Ectodermal cell (in vitro differentiated cells): ENCODE measurements around the gene YTHDC2.
"Not testable (repeated sequence)": the region's sequence is repeated elsewhere in the genome, so short reads cannot be mapped to it uniquely, and the experiment has no call there.

Experiments
- H3K27ac ChIP-seq: 2 replicates; pipeline ENCODE4 v1.7.0; 2013; ENCODE audit warnings: mild to moderate bottlenecking, low read depth, low read length; ENCODE audit not compliant: insufficient read depth, poor library complexity, severe bottlenecking
- H3K27me3 ChIP-seq: 2 replicates; pipeline ENCODE4 v1.7.0; 2013; ENCODE audit warnings: mild to moderate bottlenecking, low read length; ENCODE audit not compliant: insufficient read depth, control insufficient read depth, poor library complexity, severe bottlenecking
- H3K36me3 ChIP-seq: one replicate; pipeline ENCODE4 v1.7.0; 2013; ENCODE audit warnings: low read length; ENCODE audit not compliant: control insufficient read depth, insufficient read depth
- H3K4me1 ChIP-seq: one replicate; pipeline ENCODE4 v1.7.0; 2013; ENCODE audit warnings: low read length; ENCODE audit not compliant: control insufficient read depth, insufficient read depth
- H3K4me3 ChIP-seq: 2 replicates; pipeline ENCODE4 v1.7.0; 2013; ENCODE audit warnings: low read depth, low read length, control low read depth; ENCODE audit not compliant: insufficient read depth
- H3K9me3 ChIP-seq: 2 replicates; pipeline ENCODE4 v1.7.0; 2013; ENCODE audit warnings: mild to moderate bottlenecking, low read length, moderate library complexity; ENCODE audit not compliant: control insufficient read depth
- WGBS, 2 experiments: methylation state at CpG; one replicate each; pipeline ENCODE4 v1.1.7; 2013; ENCODE audit warnings: missing lambda C conversion rate in 2 of 2; 5-methylcytosine and 5-hydroxymethylcytosine counted together

The YTHDC2 gene

GRCh38 chr5:113598926-113599325, 85.4 kb downstream of the YTHDC2 start:
- H3K27me3 ChIP-seq, result no peaks in the 10 kb centered on the region
- H3K36me3 ChIP-seq, result no peaks in the 10 kb centered on the region
- H3K4me1 ChIP-seq, result no peaks in the 10 kb centered on the region
- no peak overlapping the region for H3K27ac ChIP-seq
- no peak overlapping the region for H3K4me3 ChIP-seq
- WGBS, 2 experiments, result 80 to 95% methylated on average over 1 to 2 of the region's 2 CpGs
- no peaks in the 10 kb centered on the region for H3K9me3 ChIP-seq

GRCh38 chr5:113600255-113600905, 86.9 kb downstream of the YTHDC2 start:
- no peaks in the 10 kb centered on the region for H3K4me1 ChIP-seq
- WGBS, 2 experiments, result 90 to 94% methylated on average over 3 to 4 of the region's 4 CpGs
- no peaks in the 10 kb centered on the region for H3K27me3 ChIP-seq
- no peaks in the 10 kb centered on the region for H3K36me3 ChIP-seq
- no peak overlapping the region for H3K27ac ChIP-seq
- no peaks in the 10 kb centered on the region for H3K9me3 ChIP-seq
- no peak overlapping the region for H3K4me3 ChIP-seq

GRCh38 chr5:113601423-113601822, 87.9 kb downstream of the YTHDC2 start:
- Histone ChIP-seq H3K9me3 (no peaks in the 10 kb centered on the region), H3K27me3 (no peaks in the 10 kb centered on the region), H3K36me3 (no peaks in the 10 kb centered on the region), H3K27ac (no peak overlapping the region), H3K4me3 (no peak overlapping the region), H3K4me1 (no peaks in the 10 kb centered on the region)
- WGBS, 2 experiments, result 87 to 96% methylated on average over 1 of the region's 1 CpG

GRCh38 chr5:113603246-113603645, 89.8 kb downstream of the YTHDC2 start:
- not testable (repeated sequence) for H3K27me3 ChIP-seq, H3K4me3 ChIP-seq, H3K27ac ChIP-seq, H3K9me3 ChIP-seq, H3K4me1 ChIP-seq, H3K36me3 ChIP-seq
- WGBS, 2 experiments, result 87 to 92% methylated on average over 3 to 4 of the region's 4 CpGs

GRCh38 chr5:113606298-113607134, 93.0 kb downstream of the YTHDC2 start:
- no peaks in the 10 kb centered on the region for H3K27me3 ChIP-seq
- H3K36me3 ChIP-seq, result no peaks in the 10 kb centered on the region
- H3K4me1 ChIP-seq, result no peaks in the 10 kb centered on the region
- no peak overlapping the region for H3K27ac ChIP-seq
- H3K9me3 ChIP-seq, result no peaks in the 10 kb centered on the region
- no peak overlapping the region for H3K4me3 ChIP-seq
- 51 to 53% methylated on average over 10 to 13 of the region's 13 CpGs for WGBS, 2 experiments

GRCh38 chr5:113607361-113607760, 93.9 kb downstream of the YTHDC2 start:
- Histone ChIP-seq H3K27ac (no peak overlapping the region), H3K36me3 (no peaks in the 10 kb centered on the region), H3K4me3 (no peak overlapping the region), H3K9me3 (no peaks in the 10 kb centered on the region), H3K4me1 (no peaks in the 10 kb centered on the region), H3K27me3 (no peaks in the 10 kb centered on the region)
- 84 to 88% methylated on average over 3 of the region's 3 CpGs for WGBS, 2 experiments

GRCh38 chr5:113608113-113608596, 94.7 kb downstream of the YTHDC2 start:
- H3K4me1 ChIP-seq, result no peaks in the 10 kb centered on the region
- 88 to 90% methylated on average over 3 of the region's 3 CpGs for WGBS, 2 experiments
- no peak overlapping the region for H3K4me3 ChIP-seq
- no peaks in the 10 kb centered on the region for H3K27me3 ChIP-seq
- H3K27ac ChIP-seq, result no peak overlapping the region
- H3K36me3 ChIP-seq, result no peaks in the 10 kb centered on the region
- H3K9me3 ChIP-seq, result no peaks in the 10 kb centered on the region

GRCh38 chr5:113612060-113612496, 98.6 kb downstream of the YTHDC2 start:
- H3K36me3 ChIP-seq, result no peaks in the 10 kb centered on the region
- no peaks in the 10 kb centered on the region for H3K9me3 ChIP-seq
- H3K4me3 ChIP-seq, result no peak overlapping the region
- no peaks in the 10 kb centered on the region for H3K27me3 ChIP-seq
- no peak overlapping the region for H3K27ac ChIP-seq
- 13 to 27% methylated on average over 2 to 4 of the region's 4 CpGs for WGBS, 2 experiments
- no peaks in the 10 kb centered on the region for H3K4me1 ChIP-seq

- H3K4me1 ChIP-seq, result no peaks in the 10 kb centered on the region
- H3K27me3 ChIP-seq, result no peaks in the 10 kb centered on the region
- 30% methylated on average over 1 of the region's 1 CpG; no CpG with 5 or more reads in 1 of the 2 experiments for WGBS, 2 experiments
- H3K9me3 ChIP-seq, result no peaks in the 10 kb centered on the region
- H3K36me3 ChIP-seq, result no peaks in the 10 kb centered on the region
- no peak overlapping the region for H3K4me3 ChIP-seq
- H3K27ac ChIP-seq, result no peak overlapping the region
Observed at GRCh38 chr5:113614191-113614590, 100.7 kb downstream of the YTHDC2 start.

- Histone ChIP-seq H3K36me3 (no peaks in the 10 kb centered on the region), H3K9me3 (no peaks in the 10 kb centered on the region), H3K4me3 (no peak overlapping the region), H3K27me3 (no peaks in the 10 kb centered on the region), H3K4me1 (no peaks in the 10 kb centered on the region), H3K27ac (no peak overlapping the region)
- 93 to 96% methylated on average over 2 of the region's 2 CpGs for WGBS, 2 experiments
Observed at GRCh38 chr5:113615708-113616107, 102.2 kb downstream of the YTHDC2 start.
